ENCODE measurements around the gene CDHR2. TPM values are rescaled to one million over a fixed set of nuclear protein-coding genes. Genes with fewer than 3 reads are reported as not detected.

The CDHR2 gene
- total and polyA plus RNA-seq, 12 donors, result 0.03 to 0.22 (median 0.19) TPM; not detected in 9

GRCh38 chr5:176601901-176602482 is 52.9 kb downstream of the CDHR2 start:
- Histone ChIP-seq H3K9me3 (no peaks in the 10 kb centered on the region), H3K4me1 (no peaks in the 10 kb centered on the region), H3K4me3 (no peak overlapping the region), H3K27me3 (peaks cover 0 to 25% (median 2%) of the 10 kb centered on the region in 7 donors), H3K27ac (no peak overlapping the region), H3K36me3 (no peaks in the 10 kb centered on the region)
- 52 to 66% methylated on average over 12 of the region's 12 CpGs for WGBS, 2 donors
- DNase-seq, result no peak
- ATAC-seq, result no peak
- intact Hi-C loops (cut with DNase I), result no loop called here
- TF ChIP-seq CTCF (IDR thresholded peaks at IDR 0.05), result no peak

- no peak for TF ChIP-seq CTCF (IDR thresholded peaks at IDR 0.05)
- whole genome bisulfite sequencing, 2 donors, result 23% methylated on average over 2 of the region's 2 CpGs
- no peaks in the 10 kb centered on the region for H3K36me3 ChIP-seq
- intact Hi-C loops (cut with DNase I), result no loop called here
- H3K4me3 ChIP-seq, result no peak overlapping the region
- no peak for DNase-seq
- no peak for ATAC-seq
- H3K27me3 ChIP-seq, result peaks cover 0 to 17% (median 2%) of the 10 kb centered on the region in 7 donors
- H3K4me1 ChIP-seq, result no peaks in the 10 kb centered on the region
- no peaks in the 10 kb centered on the region for H3K9me3 ChIP-seq
- no peak overlapping the region for H3K27ac ChIP-seq
Measured at GRCh38 chr5:176603091-176603490, 53.9 kb downstream of the CDHR2 start.

- TF ChIP-seq CTCF (IDR thresholded peaks at IDR 0.05), result no peak
- H3K9me3 ChIP-seq, result no peaks in the 10 kb centered on the region
- H3K27ac ChIP-seq, result no peak overlapping the region
- H3K4me1 ChIP-seq, result peaks cover 0 to 14% (median 8%) of the 10 kb centered on the region in 9 donors
- DNase-seq (no peak), ATAC-seq (no peak)
- 33 to 38% methylated on average over 3 of the region's 3 CpGs for WGBS, 2 donors
- intact Hi-C loops (cut with DNase I), result no loop called here
- H3K4me3 ChIP-seq, result no peak overlapping the region
- no peaks in the 10 kb centered on the region for H3K36me3 ChIP-seq
- H3K27me3 ChIP-seq, result peaks cover 0 to 29% (median 0%) of the 10 kb centered on the region in 7 donors
Measured at GRCh38 chr5:176606032-176606431, 56.9 kb downstream of the CDHR2 start.

- ATAC-seq (no peak), DNase-seq (no peak)
- 81 to 84% methylated on average over 3 of the region's 3 CpGs for WGBS, 2 donors
- Histone ChIP-seq H3K9me3 (no peaks in the 10 kb centered on the region), H3K27me3 (peaks cover 0 to 35% (median 4%) of the 10 kb centered on the region in 7 donors), H3K36me3 (no peaks in the 10 kb centered on the region), H3K4me3 (no peak overlapping the region), H3K4me1 (peaks cover 0 to 16% (median 8%) of the 10 kb centered on the region in 9 donors), H3K27ac (no peak overlapping the region)
- intact Hi-C loops (cut with DNase I), result no loop called here
- no peak for TF ChIP-seq CTCF (IDR thresholded peaks at IDR 0.05)
Measured at GRCh38 chr5:176606875-176607274, 57.7 kb downstream of the CDHR2 start.
